ENCODE results near the gene CROCC2. TPM values are rescaled to one million over a fixed set of nuclear protein-coding genes. Genes with fewer than 3 reads are reported as not detected.

The CROCC2 gene
- total RNA-seq, 2 experiments from 2014 or later, result not detected

DNA sequence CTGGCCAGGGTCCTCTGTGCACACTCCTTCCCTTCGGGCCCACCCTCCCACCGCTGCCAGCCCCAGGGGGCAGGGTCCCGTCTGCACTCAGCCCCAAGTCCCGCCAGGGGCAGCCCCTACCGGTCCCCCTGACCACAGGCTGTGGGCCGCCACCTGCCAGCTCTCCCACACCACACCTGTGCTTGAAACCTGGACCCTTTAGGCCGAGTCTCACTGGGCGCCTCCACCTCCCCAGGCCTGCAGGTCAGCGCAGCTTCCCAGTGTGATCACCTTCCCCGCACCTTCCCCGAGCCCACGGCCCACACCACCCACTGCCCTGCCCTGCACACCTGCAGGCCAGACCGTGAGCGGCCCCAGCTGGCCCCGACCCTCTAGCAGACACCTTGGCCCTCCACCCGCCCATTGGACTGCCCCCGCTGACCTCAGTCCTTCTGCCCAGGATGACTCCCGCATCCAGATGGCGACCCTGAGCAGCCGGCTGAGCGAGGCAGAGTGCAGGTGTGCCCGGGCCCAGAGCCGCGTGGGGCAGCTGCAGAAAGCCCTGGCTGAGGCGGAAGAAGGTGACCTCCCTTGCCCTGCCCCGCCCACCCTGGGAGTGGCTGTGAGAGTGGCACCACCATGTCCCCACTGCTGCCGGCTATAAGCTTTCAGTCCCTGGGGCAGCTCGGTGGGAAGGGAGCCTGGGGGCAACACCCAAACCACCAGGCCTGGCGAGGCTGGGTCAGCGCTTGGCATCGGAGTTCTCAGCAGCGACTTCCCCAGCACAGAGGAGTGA lies 61.0 kb downstream of the CROCC2 start:
- H2AFZ ChIP-seq (ENCODE audit: low read length), result no peak overlapping the region
- H3K9me3 ChIP-seq (ENCODE audit: low read length), result no peaks in the 10 kb centered on the region
- H3K9me2 ChIP-seq (ENCODE audit: insufficient read depth, low read length), result no peaks in the 10 kb centered on the region
- no peaks in the 10 kb centered on the region for H3K36me3 ChIP-seq (ENCODE audit: insufficient read depth, low read length)
- no peaks in the 10 kb centered on the region for H3K4me1 ChIP-seq (ENCODE audit: insufficient read depth, low read length, poor library complexity, severe bottlenecking)
- POLR2A ChIA-PET, result no interaction called here
- no peak overlapping the region for H3K4me3 ChIP-seq (ENCODE audit: low read depth, low read length, poor library complexity, severe bottlenecking)
- CTCF ChIA-PET (ENCODE audit: unreplicated experiment), result no interaction called here
- H3K4me2 ChIP-seq (ENCODE audit: low read length), result no peak overlapping the region
- intact Hi-C loops (cut with micrococcal nuclease; ENCODE audit: unreplicated experiment), result no loop called here
- H4K20me1 ChIP-seq (ENCODE audit: insufficient read depth, low read length), result no peaks in the 10 kb centered on the region
- BruUV-seq (replicated peaks), result no TSS peak
- H3K27ac ChIP-seq (ENCODE audit: low read depth, low read length, poor library complexity, severe bottlenecking), result no peak overlapping the region
- no peak for DNase-seq (ENCODE audit: low spot score)
- TF ChIP-seq EZH2phosphoT487 (IDR thresholded peaks at IDR 0.05; ENCODE audit: borderline replicate concordance, low read depth, low read length), result no peak
- TF ChIP-seq, protein P1, sequence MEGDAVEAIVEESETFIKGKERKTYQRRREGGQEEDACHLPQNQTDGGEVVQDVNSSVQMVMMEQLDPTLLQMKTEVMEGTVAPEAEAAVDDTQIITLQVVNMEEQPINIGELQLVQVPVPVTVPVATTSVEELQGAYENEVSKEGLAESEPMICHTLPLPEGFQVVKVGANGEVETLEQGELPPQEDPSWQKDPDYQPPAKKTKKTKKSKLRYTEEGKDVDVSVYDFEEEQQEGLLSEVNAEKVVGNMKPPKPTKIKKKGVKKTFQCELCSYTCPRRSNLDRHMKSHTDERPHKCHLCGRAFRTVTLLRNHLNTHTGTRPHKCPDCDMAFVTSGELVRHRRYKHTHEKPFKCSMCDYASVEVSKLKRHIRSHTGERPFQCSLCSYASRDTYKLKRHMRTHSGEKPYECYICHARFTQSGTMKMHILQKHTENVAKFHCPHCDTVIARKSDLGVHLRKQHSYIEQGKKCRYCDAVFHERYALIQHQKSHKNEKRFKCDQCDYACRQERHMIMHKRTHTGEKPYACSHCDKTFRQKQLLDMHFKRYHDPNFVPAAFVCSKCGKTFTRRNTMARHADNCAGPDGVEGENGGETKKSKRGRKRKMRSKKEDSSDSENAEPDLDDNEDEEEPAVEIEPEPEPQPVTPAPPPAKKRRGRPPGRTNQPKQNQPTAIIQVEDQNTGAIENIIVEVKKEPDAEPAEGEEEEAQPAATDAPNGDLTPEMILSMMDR (conservative IDR thresholded peaks at IDR 0.05; ENCODE audit: low read length), result no peak
- no peaks in the 10 kb centered on the region for H3K79me2 ChIP-seq (ENCODE audit: insufficient read depth, low read depth, low read length)

DNA sequence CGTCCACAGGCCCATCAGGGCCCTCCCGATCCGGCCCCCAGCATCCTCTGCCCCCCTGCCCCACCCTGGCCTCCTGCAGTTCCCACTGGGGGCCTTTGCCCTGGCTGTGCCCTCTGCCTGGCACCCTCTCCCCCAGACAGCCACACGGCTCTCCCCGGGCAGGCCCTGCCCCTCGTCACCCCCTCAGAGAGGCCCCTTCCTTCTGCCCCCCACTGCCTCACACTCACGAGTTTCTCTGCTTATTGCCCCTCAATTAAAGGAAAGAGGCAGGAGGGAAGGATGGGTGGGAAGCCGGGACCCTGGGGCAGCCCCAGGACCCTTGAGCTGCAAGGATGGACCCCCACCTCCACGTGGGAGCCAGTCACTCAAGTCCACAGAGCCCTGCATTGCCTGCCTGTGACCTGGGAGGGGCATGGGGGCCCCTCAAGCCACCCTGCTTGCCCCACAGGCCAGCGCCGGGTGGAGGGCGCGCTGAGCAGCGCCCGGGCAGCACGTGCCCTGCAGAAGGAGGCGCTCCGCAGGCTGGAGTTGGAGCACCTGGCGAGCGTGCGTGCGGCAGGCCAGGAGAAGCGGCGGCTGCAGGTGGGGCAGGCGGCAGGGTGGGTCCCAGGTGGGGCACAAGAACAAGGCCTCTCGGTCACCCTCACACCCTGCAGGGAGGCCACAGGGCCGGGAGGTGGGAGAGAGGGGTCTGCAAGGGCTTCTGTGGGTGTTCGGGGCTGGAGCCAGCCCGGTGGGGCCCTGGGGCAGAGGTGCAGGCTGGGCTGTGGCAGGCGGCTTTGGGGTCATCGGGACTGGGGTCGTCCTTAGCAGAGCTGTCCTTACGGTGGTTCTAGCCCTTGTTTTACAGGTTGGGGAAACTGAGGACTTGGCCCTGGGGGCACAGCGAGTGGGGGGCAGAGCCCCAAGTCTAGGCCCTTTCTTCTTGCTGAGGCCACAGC lies 61.8 kb downstream of the CROCC2 start:
- Histone ChIP-seq H3K4me1 (ENCODE audit: insufficient read depth, low read length, poor library complexity, severe bottlenecking) (no peaks in the 10 kb centered on the region), H3K4me3 (ENCODE audit: low read depth, low read length, poor library complexity, severe bottlenecking) (no peak overlapping the region), H2AFZ (ENCODE audit: low read length) (no peak overlapping the region), H3K79me2 (ENCODE audit: insufficient read depth, low read depth, low read length) (no peaks in the 10 kb centered on the region), H3K9me3 (ENCODE audit: low read length) (no peaks in the 10 kb centered on the region), H4K20me1 (ENCODE audit: insufficient read depth, low read length) (no peaks in the 10 kb centered on the region), H3K36me3 (ENCODE audit: insufficient read depth, low read length) (no peaks in the 10 kb centered on the region), H3K27ac (ENCODE audit: low read depth, low read length, poor library complexity, severe bottlenecking) (no peak overlapping the region), H3K9me2 (ENCODE audit: insufficient read depth, low read length) (no peaks in the 10 kb centered on the region), H3K4me2 (ENCODE audit: low read length) (no peak overlapping the region)
- CTCF ChIA-PET (ENCODE audit: unreplicated experiment), result no interaction called here
- POLR2A ChIA-PET, result no interaction called here
- no peak for DNase-seq (ENCODE audit: low spot score)
- TF ChIP-seq, protein P1 (conservative IDR thresholded peaks at IDR 0.05; ENCODE audit: low read length), result no peak
- TF ChIP-seq EZH2phosphoT487 (IDR thresholded peaks at IDR 0.05; ENCODE audit: borderline replicate concordance, low read depth, low read length), result no peak
- BruUV-seq (replicated peaks), result no TSS peak
- intact Hi-C loops (cut with micrococcal nuclease; ENCODE audit: unreplicated experiment), result no loop called here
